A549 (cell line): ENCODE measurements around the gene HIC1. TPM values are rescaled to one million over a fixed set of nuclear protein-coding genes. Genes with fewer than 3 reads are reported as not detected.
A peak's percentile ranks its signal among the peaks of the same experiment; 100 is the strongest.

Experiments
- ATAC-seq, 2 experiments: fragments of 200-7000 bp in 1 of 2; fragments of >200 bp in 1 of 2; cut with Nextera tagmentation in 1 of 2; cut with Tn5 transposase in 1 of 2; 3 replicates each; pipeline versions ENCODE4 v1.8.0 to v1.9.1; 2018 to 2020; ENCODE audit warnings: mild to moderate bottlenecking in 1 of 2, moderate library complexity in 1 of 2
- CTCF ChIA-PET: fragments of 300-600 bp; sonication (Branson Sonifier 250); formaldehyde crosslinking; extraction: SDS; loops from one replicate; lab custom pipeline; 2021; ENCODE audit warnings: antibody characterized with exemption, inconsistent platforms; lab: Yijun Ruan, JAX
- POLR2A ChIA-PET: fragments of 350-600 bp; formaldehyde crosslinking; extraction: SDS; loops from one replicate; lab custom pipeline; 2021; ENCODE audit warnings: antibody characterized with exemption, inconsistent platforms; lab: Yijun Ruan, JAX
- DNase-seq, 2 experiments: peaks; one replicate each; pipeline versions ENCODE4 v3.0.0 to v3.0.0-alpha.2; 2011 to 2016; ENCODE audit warnings: low read depth in 1 of 2, low spot score in 1 of 2
- FAIRE-seq: peaks from 2 replicates; lab custom pipeline; 2011; peaks lifted over from hg19 to GRCh38; lab: Jason Lieb, UNC
- H3K27ac ChIP-seq, 2 experiments: fragments of >200 bp; sonication (Bioruptor Twin); formaldehyde crosslinking; 3 replicates each; pipeline ENCODE4 v1.5.1; 2016 to 2017
- H3K4me1 ChIP-seq: fragments of >200 bp; sonication (Bioruptor Twin); formaldehyde crosslinking; 3 replicates; pipeline ENCODE4 v1.6.1; 2016
- H3K4me2 ChIP-seq: fragments of >200 bp; sonication (Bioruptor Twin); formaldehyde crosslinking; 3 replicates; pipeline ENCODE4 v1.6.1; 2016
- H3K4me3 ChIP-seq: fragments of >200 bp; sonication (Bioruptor Twin); formaldehyde crosslinking; 3 replicates; pipeline ENCODE4 v1.5.1; 2016
- H3K9me3 ChIP-seq: fragments of >200 bp; sonication (Bioruptor Twin); formaldehyde crosslinking; 3 replicates; pipeline ENCODE4 v1.6.1; 2016
- CBX2 ChIP-seq: fragments of 200-600 bp; sonication (generic); IDR thresholded peaks from 2 replicates; pipeline ENCODE4 v1.6.1; 2016; ENCODE audit warnings: low read depth, mild to moderate bottlenecking, borderline replicate concordance
- CBX8 ChIP-seq: fragments of 200-600 bp; sonication (generic); IDR thresholded peaks from 2 replicates; pipeline ENCODE4 v1.6.1; 2016
- CHD2 ChIP-seq: fragments of 150-350 bp; IDR thresholded peaks from 2 replicates; pipeline ENCODE4 v1.6.1; 2014; ENCODE audit warnings: low read length; ENCODE audit not compliant: partially characterized antibody
- CHD4 ChIP-seq: fragments of 200-600 bp; sonication (generic); IDR thresholded peaks from 2 replicates; pipeline ENCODE4 v1.6.1; 2016; ENCODE audit warnings: antibody characterized with exemption, mild to moderate bottlenecking, borderline replicate concordance
- ESRRA ChIP-seq: fragments of 150-350 bp; IDR thresholded peaks from 2 replicates; pipeline ENCODE4 v1.6.1; 2014; ENCODE audit warnings: mild to moderate bottlenecking, low read length, borderline replicate concordance
- HEYL ChIP-seq: fragments of 250-450 bp; sonication (Bioruptor Pico); IDR thresholded peaks from 2 replicates; pipeline ENCODE4 v1.8.0; 2021; ENCODE audit warnings: mild to moderate bottlenecking, moderate library complexity
- HOXA7 ChIP-seq: fragments of 250-450 bp; sonication (Bioruptor Pico); IDR thresholded peaks from 2 replicates; pipeline ENCODE4 v1.5.0; 2020; ENCODE audit warnings: mild to moderate bottlenecking, moderate library complexity
- HOXB13 ChIP-seq: fragments of 250-450 bp; sonication (Bioruptor Pico); IDR thresholded peaks from 2 replicates; pipeline ENCODE4 v1.5.0; 2020; ENCODE audit warnings: low read depth, mild to moderate bottlenecking, moderate library complexity
- HOXB5 ChIP-seq: fragments of 250-450 bp; sonication (Bioruptor Pico); IDR thresholded peaks from 2 replicates; pipeline ENCODE4 v1.5.0; 2020; ENCODE audit warnings: mild to moderate bottlenecking, moderate library complexity
- JUN ChIP-seq, 2 experiments: fragments of >200 bp; sonication (Bioruptor Twin); formaldehyde crosslinking; IDR thresholded peaks; 2 replicates in 1 of 2; 3 replicates in 1 of 2; pipeline ENCODE4 v1.6.1; 2016 to 2017
- KDM5A ChIP-seq: fragments of 200-600 bp; sonication (generic); IDR thresholded peaks from 2 replicates; pipeline ENCODE4 v1.6.1; 2016; ENCODE audit warnings: antibody characterized with exemption, mild to moderate bottlenecking
- MYC ChIP-seq: IDR thresholded peaks from 2 replicates; pipeline ENCODE4 v1.6.1; 2012; ENCODE audit warnings: mild to moderate bottlenecking, inconsistent platforms, low read length, improper control_type of control experiment, borderline replicate concordance
- NFE2L2 ChIP-seq: fragments of 150-350 bp; conservative IDR thresholded peaks from 2 replicates; pipeline ENCODE4 v1.6.1; 2014; ENCODE audit warnings: low read length
- RCOR1 ChIP-seq: fragments of 150-350 bp; IDR thresholded peaks from 2 replicates; pipeline ENCODE4 v1.6.1; 2014; ENCODE audit warnings: antibody characterized with exemption, low read length, low read depth
- RFX5 ChIP-seq: fragments of 450-650 bp; IDR thresholded peaks from 2 replicates; pipeline ENCODE4 v1.7.1; 2014; ENCODE audit warnings: antibody characterized with exemption, mild to moderate bottlenecking, moderate library complexity
- RNF2 ChIP-seq: fragments of 200-600 bp; sonication (generic); IDR thresholded peaks from 2 replicates; pipeline ENCODE4 v1.6.1; 2016; ENCODE audit warnings: low read depth, mild to moderate bottlenecking, antibody characterized with exemption, moderate library complexity, borderline replicate concordance
- SMC3 ChIP-seq: fragments of >200 bp; sonication (Bioruptor Twin); formaldehyde crosslinking; IDR thresholded peaks from 3 replicates; pipeline ENCODE4 v1.6.1; 2018; ENCODE audit warnings: inconsistent platforms
- SREBF2 ChIP-seq: fragments of 450-650 bp; IDR thresholded peaks from 2 replicates; pipeline ENCODE4 v1.6.1; 2014; ENCODE audit warnings: mild to moderate bottlenecking, moderate library complexity
- TFCP2L1 ChIP-seq: fragments of 250-450 bp; sonication (Bioruptor Pico); IDR thresholded peaks from 2 replicates; pipeline ENCODE4 v1.5.0; 2021; ENCODE audit warnings: mild to moderate bottlenecking
- TP53 ChIP-seq: fragments of 250-450 bp; sonication (Bioruptor Pico); IDR thresholded peaks from 2 replicates; pipeline ENCODE4 v1.5.0; 2021; ENCODE audit warnings: mild to moderate bottlenecking, moderate library complexity
- ZFP36 ChIP-seq: fragments of 450-650 bp; IDR thresholded peaks from 2 replicates; pipeline ENCODE4 v1.6.1; 2014; ENCODE audit warnings: borderline replicate concordance; ENCODE audit not compliant: partially characterized antibody
- ZSCAN20 ChIP-seq: fragments of 250-450 bp; sonication (Bioruptor Pico); IDR thresholded peaks from 2 replicates; pipeline ENCODE4 v1.8.0; 2022; ENCODE audit warnings: mild to moderate bottlenecking, moderate library complexity
- WGBS: methylation state at CpG from one replicate; pipeline ENCODE4 v1.1.6; 2017; ENCODE audit errors: missing lambda C conversion rate; 5-methylcytosine and 5-hydroxymethylcytosine counted together
- polyA plus RNA-seq, 4 experiments: library from polyadenylated mRNA; depleted of rRNA in 3 of 4; stranded (reverse); fragments of >200 nt; fragmentation: RNase III in 1 of 4; extraction: RNeasy Plus Mini Kit Qiagen cat#74134 plus additional on column Dnase treatment in 1 of 4; gene quantifications; 2 replicates in 3 of 4; 3 replicates in 1 of 4; pipeline ENCODE4 v1.2.3, GENCODE V29; 2011 to 2017
- TF ChIP-seq, protein P1 (sequence below): fragments of >200 bp; sonication (Bioruptor Twin); formaldehyde crosslinking; IDR thresholded peaks from 3 replicates; pipeline ENCODE4 v1.6.1; 2016
- TF ChIP-seq, protein P2 (sequence below): IDR thresholded peaks from 2 replicates; pipeline ENCODE4 v1.6.1; 2012; ENCODE audit warnings: low read depth, borderline replicate concordance
- TF ChIP-seq, protein P3 (sequence below): fragments of >200 bp; sonication (Bioruptor Twin); formaldehyde crosslinking; IDR thresholded peaks from 3 replicates; pipeline ENCODE4 v1.5.1; 2016
- TF ChIP-seq, protein P4 (sequence below): IDR thresholded peaks from 2 replicates; pipeline ENCODE4 v1.6.1; 2012
- TF ChIP-seq, protein P5 (sequence below): fragments of 250-450 bp; sonication (Bioruptor Pico); IDR thresholded peaks from 2 replicates; pipeline ENCODE4 v1.5.0; 2021; ENCODE audit warnings: mild to moderate bottlenecking, moderate library complexity, borderline replicate concordance

Gene HIC1
- polyA plus RNA-seq, 2 of the 4 experiments (the other 2 are of a cell fraction), result 0.13 to 1.3 TPM

DNA sequence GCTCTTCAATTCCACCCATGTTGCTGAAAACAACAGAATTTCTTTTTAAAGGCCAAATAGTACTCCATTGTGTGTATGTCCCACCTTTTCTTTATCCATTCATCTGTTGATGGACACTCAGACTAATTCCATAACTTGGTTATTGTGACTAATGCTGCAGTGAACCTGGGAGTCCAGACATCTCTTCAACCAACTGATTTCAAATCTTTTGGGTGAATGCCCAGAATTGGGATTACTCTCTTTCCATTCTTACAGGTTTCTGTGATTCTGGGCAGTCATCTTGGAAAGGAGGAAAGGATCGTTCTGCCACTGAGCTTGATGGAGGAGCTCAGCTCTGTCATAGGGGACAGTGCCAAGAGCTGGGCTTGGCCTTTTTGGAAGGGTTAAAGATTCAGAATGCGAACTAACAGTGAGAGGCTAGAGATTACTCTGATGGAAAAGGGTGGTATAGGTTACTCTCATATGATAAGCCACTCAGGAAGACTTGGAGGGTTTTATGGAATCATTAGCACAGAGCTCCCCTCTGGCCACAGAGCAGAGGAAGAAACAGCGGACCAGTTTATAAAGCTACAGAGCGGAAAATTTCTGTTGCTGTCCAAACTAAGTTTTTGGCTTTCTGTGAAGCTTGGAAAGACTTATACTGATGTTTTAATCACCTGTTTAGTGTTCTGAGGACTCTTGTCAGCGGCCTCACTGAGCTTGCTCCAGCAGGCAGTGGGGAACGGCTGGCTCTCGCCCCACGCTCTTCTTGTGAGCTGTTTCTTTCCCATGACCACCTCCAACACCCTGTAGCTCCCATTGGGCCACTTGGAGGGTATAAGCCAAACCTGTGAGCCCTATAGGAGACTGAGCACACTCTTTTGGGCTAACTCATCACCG lies 48.3 kb downstream of the HIC1 start:
- no peak overlapping the region for H3K27ac ChIP-seq
- DNase-seq (no peak), FAIRE-seq (no peak), ATAC-seq (peak in 1 of 2 experiments; percentile 28; a peak in 2 of 6 replicates)
- H3K9me3 ChIP-seq, result no peaks in the 10 kb centered on the region
- TF ChIP-seq HOXB5 (CRISPR knock-in tag) (no peak), ZSCAN20 (CRISPR knock-in tag) (no peak), TFCP2L1 (CRISPR knock-in tag) (no peak), SREBF2 (no peak), TP53 (CRISPR knock-in tag) (no peak), SMC3 (no peak), JUN (IDR thresholded peaks at IDR 0.05) (no peak), CBX2 (no peak), CHD2 (no peak), ZFP36 (no peak), HEYL (CRISPR knock-in tag) (no peak)
- TF ChIP-seq, protein P1, sequence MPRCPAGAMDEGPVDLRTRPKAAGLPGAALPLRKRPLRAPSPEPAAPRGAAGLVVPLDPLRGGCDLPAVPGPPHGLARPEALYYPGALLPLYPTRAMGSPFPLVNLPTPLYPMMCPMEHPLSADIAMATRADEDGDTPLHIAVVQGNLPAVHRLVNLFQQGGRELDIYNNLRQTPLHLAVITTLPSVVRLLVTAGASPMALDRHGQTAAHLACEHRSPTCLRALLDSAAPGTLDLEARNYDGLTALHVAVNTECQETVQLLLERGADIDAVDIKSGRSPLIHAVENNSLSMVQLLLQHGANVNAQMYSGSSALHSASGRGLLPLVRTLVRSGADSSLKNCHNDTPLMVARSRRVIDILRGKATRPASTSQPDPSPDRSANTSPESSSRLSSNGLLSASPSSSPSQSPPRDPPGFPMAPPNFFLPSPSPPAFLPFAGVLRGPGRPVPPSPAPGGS, result no peak
- TF ChIP-seq, protein P2, sequence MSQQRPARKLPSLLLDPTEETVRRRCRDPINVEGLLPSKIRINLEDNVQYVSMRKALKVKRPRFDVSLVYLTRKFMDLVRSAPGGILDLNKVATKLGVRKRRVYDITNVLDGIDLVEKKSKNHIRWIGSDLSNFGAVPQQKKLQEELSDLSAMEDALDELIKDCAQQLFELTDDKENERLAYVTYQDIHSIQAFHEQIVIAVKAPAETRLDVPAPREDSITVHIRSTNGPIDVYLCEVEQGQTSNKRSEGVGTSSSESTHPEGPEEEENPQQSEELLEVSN, result no peak
- TF ChIP-seq, protein P3, sequence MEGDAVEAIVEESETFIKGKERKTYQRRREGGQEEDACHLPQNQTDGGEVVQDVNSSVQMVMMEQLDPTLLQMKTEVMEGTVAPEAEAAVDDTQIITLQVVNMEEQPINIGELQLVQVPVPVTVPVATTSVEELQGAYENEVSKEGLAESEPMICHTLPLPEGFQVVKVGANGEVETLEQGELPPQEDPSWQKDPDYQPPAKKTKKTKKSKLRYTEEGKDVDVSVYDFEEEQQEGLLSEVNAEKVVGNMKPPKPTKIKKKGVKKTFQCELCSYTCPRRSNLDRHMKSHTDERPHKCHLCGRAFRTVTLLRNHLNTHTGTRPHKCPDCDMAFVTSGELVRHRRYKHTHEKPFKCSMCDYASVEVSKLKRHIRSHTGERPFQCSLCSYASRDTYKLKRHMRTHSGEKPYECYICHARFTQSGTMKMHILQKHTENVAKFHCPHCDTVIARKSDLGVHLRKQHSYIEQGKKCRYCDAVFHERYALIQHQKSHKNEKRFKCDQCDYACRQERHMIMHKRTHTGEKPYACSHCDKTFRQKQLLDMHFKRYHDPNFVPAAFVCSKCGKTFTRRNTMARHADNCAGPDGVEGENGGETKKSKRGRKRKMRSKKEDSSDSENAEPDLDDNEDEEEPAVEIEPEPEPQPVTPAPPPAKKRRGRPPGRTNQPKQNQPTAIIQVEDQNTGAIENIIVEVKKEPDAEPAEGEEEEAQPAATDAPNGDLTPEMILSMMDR, result no peak
- no peaks in the 10 kb centered on the region for H3K4me1 ChIP-seq
- POLR2A ChIA-PET, result no interaction called here
- CTCF ChIA-PET, result interaction anchor here (0.6 to 2.5 kb wide), 12 partner anchors 9 to 367 kb away, joined by 3 to 18 read pairs (median 3); partner anchors contain the start of gene HIC1
- 91% methylated on average over 9 of the region's 9 CpGs for WGBS
- no peak overlapping the region for H3K4me2 ChIP-seq
- no peak overlapping the region for H3K4me3 ChIP-seq

DNA sequence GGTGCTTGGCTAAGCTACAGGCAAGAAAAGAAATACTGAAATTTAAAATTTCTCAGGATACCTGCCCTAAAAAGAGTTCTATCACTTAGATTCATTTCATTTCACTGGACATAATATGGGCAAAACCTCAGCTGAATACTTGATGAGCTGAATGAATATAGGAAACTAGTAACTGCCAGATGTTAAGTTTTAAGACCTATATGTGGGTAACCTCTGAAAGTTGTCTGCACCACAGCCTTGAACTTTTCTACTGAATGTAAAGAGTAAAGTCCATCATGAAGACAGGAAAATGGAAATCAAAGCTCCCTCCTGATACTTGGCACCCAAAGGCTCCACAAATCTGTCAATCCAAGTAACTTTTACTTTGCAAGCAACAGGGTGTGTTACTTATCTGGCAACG lies 50.8 kb downstream of the HIC1 start:
- no peak overlapping the region for H3K4me2 ChIP-seq
- H3K4me3 ChIP-seq, result no peak overlapping the region
- no peaks in the 10 kb centered on the region for H3K9me3 ChIP-seq
- POLR2A ChIA-PET, result no interaction called here
- CTCF ChIA-PET, result interaction anchor here (0.7 to 2.1 kb wide), 7 partner anchors 16 to 248 kb away, joined by 3 to 5 read pairs (median 4); partner anchors contain the start of gene HIC1
- no peak for ATAC-seq
- FAIRE-seq, result no peak
- H3K4me1 ChIP-seq, result no peaks in the 10 kb centered on the region
- no peak for TF ChIP-seq CBX8
- TF ChIP-seq, protein P4, sequence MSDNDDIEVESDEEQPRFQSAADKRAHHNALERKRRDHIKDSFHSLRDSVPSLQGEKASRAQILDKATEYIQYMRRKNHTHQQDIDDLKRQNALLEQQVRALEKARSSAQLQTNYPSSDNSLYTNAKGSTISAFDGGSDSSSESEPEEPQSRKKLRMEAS, result no peak
- no peak for TF ChIP-seq TP53 (CRISPR knock-in tag)
- no peak for TF ChIP-seq ZSCAN20 (CRISPR knock-in tag)
- TF ChIP-seq KDM5A, result no peak
- no peak for TF ChIP-seq RNF2
- TF ChIP-seq, protein P2, result no peak
- TF ChIP-seq, protein P5, sequence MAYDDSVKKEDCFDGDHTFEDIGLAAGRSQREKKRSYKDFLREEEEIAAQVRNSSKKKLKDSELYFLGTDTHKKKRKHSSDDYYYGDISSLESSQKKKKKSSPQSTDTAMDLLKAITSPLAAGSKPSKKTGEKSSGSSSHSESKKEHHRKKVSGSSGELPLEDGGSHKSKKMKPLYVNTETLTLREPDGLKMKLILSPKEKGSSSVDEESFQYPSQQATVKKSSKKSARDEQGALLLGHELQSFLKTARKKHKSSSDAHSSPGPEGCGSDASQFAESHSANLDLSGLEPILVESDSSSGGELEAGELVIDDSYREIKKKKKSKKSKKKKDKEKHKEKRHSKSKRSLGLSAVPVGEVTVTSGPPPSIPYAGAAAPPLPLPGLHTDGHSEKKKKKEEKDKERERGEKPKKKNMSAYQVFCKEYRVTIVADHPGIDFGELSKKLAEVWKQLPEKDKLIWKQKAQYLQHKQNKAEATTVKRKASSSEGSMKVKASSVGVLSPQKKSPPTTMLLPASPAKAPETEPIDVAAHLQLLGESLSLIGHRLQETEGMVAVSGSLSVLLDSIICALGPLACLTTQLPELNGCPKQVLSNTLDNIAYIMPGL (CRISPR knock-in tag), result no peak
- TF ChIP-seq MYC, result no peak
- no peak for TF ChIP-seq HOXA7 (CRISPR knock-in tag)
- no peak for TF ChIP-seq RCOR1
- no peak for TF ChIP-seq ESRRA
- TF ChIP-seq HOXB13 (CRISPR knock-in tag), result no peak
- no peak for TF ChIP-seq RFX5
- no peak for TF ChIP-seq CHD4
- TF ChIP-seq NFE2L2, result no peak
- no peak for TF ChIP-seq TFCP2L1 (CRISPR knock-in tag)
- DNase-seq, result no peak
- no peak overlapping the region for H3K27ac ChIP-seq
- 82% methylated on average over 1 of the region's 1 CpG for WGBS
